Measurements from ENCODE around the gene UVSSA.
"Not testable (repeated sequence)": the region's sequence is repeated elsewhere in the genome, so short reads cannot be mapped to it uniquely, and the experiment has no call there.

The UVSSA gene

DNA sequence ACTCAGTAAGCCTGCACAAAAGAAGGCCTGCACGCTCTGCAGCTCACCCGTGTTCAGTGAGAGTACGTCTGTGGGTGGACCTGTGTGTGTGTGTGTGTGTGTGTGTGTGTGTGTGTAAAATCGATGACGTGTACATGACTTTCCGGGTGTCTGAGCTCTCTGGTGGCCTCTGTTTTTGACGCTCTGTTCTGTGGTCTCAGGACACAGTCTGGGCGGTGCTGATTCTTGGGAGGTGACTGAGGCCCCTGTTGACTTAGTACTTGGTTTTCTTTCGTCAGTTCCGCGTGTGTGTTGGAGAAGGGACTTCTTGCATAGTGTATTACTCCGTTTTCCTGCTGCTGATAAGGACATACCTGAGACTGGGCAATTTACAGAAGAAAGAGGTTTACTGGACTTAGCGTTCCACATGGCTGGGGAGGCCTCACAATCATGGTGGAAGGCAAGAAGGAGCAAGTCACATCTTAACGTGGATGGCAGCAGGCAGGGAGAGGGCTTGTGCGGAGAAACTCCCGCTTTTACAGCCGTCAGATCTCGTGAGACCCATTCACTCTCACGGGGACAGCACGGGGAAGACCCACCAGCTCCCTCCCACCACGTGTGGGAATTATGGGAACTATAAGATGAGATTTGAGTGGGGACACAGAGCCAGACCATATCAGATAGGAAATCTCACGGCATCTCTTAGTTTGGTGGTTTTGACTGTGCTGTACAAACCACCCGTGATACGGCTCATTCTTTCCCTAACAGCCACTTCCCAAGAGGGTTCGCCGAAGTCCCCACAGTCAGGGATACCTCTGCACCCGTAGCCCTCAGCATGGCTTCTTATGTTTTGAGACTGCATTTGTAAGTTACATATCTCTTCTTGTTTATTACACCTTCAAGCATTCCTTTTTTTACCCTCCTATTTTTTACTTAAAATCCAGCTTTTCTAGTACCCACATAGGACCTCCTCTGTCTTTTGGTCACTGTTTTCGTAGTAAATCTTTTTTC, 24.5 kb downstream of the UVSSA start:
- no peak overlapping the region for H3K4me3 ChIP-seq (ENCODE audit: low read depth, low read length)
- DNase-seq (ENCODE audit: low read depth): no peak
- TF ChIP-seq, protein P1, sequence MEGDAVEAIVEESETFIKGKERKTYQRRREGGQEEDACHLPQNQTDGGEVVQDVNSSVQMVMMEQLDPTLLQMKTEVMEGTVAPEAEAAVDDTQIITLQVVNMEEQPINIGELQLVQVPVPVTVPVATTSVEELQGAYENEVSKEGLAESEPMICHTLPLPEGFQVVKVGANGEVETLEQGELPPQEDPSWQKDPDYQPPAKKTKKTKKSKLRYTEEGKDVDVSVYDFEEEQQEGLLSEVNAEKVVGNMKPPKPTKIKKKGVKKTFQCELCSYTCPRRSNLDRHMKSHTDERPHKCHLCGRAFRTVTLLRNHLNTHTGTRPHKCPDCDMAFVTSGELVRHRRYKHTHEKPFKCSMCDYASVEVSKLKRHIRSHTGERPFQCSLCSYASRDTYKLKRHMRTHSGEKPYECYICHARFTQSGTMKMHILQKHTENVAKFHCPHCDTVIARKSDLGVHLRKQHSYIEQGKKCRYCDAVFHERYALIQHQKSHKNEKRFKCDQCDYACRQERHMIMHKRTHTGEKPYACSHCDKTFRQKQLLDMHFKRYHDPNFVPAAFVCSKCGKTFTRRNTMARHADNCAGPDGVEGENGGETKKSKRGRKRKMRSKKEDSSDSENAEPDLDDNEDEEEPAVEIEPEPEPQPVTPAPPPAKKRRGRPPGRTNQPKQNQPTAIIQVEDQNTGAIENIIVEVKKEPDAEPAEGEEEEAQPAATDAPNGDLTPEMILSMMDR (IDR thresholded peaks at IDR 0.05; ENCODE audit: control insufficient read depth, extremely low read depth, insufficient read depth): no peak

DNA sequence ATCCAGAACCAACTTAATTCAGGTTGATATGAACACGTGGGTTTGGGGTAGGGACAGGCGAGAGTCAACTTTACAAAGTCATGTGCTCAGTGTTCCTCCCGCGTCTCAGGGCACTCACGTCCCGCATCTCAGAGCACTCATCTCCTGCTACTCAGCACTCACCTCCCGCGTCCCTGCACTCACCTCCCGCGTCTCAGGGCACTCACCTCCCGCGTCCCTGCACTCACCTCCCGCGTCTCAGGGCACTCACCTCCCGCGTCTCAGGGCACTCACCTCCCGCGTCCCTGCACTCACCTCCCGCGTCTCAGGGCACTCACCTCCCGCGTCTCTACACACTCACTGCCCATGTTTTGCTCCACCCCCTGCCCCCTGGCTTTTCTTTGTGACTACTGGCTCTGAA, 25.6 kb downstream of the UVSSA start:
- DNase-seq (ENCODE audit: low read depth); H3K4me3 ChIP-seq (ENCODE audit: low read depth, low read length): not testable (repeated sequence)

DNA sequence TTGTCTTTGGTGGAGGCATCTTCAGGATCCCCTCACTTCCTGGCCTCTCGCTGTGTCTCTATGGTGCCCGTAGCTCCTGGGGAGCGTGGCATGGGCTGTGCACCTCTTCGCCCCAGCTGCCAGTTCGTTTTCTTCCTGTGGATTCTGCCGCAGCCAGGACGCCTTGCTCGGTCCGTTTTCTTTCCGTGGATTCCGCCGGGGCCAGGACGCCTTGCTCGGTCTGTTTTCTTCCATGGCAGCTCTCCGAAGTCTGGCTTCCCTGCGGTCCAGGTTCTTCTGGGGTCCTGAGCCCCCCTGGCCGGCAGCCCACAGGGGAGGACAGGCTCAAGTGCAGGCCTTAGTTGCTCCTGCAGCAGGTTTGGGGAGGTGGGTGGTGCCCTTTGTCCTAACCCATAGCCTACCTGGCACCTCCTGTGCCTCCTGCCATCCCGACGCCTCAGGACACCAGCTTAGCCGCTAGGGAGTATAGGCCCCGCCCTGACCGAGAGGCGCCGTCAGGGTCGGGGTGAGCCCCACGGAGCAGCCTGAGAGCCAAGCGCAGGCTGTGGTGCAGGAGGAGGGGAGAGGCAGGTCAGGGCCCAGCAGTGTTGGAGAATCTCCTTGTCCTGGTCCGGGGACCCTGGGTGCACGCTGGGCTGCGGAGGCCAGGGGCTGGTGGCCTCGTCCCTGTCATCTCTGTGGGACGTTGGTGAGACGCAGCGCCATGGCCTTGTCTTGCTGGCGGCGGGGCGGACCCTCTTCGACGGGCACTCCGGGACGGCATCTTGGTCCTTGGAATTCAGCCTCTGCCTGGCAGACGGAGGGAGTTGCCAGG, 27.1 kb downstream of the UVSSA start:
- no peak overlapping the region for H3K4me3 ChIP-seq (ENCODE audit: low read depth, low read length)
- TF ChIP-seq, protein P1 (IDR thresholded peaks at IDR 0.05; ENCODE audit: control insufficient read depth, extremely low read depth, insufficient read depth): no peak
- DNase-seq (ENCODE audit: low read depth): no peak

DNA sequence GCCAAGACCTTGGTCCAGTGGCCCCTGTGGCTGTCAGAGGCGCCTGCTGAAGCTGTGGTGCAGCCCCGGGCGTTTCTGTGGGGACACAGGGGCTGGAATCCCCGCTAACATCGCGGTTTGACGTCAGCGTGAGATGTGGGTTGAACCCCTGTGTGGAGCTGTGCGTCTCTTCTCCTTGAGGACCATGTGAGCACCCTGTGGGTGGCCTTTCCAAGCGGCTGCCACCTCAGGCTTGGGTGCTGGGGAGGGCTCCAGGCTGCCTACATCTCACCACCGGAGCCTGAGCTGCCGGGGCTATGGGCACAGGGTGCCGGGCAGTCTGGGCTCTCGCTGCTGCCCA, 27.7 kb downstream of the UVSSA start:
- no peak for DNase-seq (ENCODE audit: low read depth)
- H3K4me3 ChIP-seq (ENCODE audit: low read depth, low read length): no peak overlapping the region
- TF ChIP-seq, protein P1 (IDR thresholded peaks at IDR 0.05; ENCODE audit: control insufficient read depth, extremely low read depth, insufficient read depth): no peak

DNA sequence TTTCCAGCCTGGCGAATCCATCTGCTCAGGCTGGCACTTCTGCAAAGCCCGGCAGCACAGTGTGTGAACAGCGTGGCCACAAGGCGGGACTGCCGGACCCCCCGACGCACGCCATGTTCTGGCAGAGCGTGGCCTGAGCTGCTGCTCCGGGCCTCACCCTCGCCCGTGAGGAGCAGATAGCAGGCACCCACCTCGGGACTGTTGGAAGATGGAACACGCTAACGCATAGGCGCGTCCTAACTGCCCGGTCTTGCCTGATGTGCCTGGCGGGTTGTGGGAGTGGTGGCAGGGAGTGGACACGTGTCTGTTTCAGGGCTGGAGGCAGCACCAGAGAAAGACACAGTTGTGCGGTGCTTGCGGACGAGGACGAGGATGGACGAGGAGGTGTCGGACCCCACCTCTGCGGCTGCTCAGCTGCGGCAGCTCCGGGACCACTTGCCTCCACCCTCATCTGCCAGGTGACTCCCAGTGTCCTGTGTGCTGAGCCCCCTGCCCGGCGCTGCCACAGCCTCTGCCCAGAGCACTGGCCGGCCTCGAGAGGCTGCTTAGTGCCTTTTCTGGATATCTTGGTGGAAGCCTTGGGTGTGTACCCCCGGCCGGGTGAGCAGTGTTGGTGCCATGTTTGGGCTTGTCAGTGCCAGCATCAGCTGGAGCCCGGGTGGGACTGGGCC, 28.2 kb downstream of the UVSSA start:
- DNase-seq (ENCODE audit: low read depth): no peak
- H3K4me3 ChIP-seq (ENCODE audit: low read depth, low read length): no peak overlapping the region
- TF ChIP-seq, protein P1 (IDR thresholded peaks at IDR 0.05; ENCODE audit: control insufficient read depth, extremely low read depth, insufficient read depth): no peak

DNA sequence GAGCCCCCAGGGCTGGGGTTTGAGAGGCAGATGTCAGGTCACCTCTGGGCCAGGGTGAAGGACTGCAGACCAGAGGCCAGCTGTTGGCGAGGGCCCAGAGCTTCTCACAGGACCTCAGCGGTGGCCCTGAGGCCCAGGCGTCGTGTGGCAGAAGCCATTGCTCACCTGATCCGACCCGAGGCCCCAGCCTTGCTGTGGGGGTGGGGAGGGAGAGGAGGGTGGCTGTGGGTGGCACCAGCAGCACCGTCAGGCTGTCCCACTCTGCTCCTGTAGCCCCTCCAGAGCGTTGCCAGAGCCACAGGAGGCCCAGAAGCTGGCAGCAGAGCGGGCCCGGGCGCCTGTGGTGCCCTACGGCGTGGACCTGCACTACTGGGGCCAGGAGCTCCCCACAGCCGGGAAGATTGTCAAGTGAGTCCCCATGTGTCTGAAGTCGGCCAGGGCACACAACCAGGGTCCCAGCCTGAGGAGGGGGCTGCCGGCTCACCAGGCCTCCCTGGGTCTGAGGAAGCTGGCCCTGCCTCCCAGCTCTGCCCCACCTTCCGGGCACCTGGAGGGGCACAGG, 28.8 kb downstream of the UVSSA start:
- H3K4me3 ChIP-seq (ENCODE audit: low read depth, low read length): no peak overlapping the region
- no peak for DNase-seq (ENCODE audit: low read depth)
- TF ChIP-seq, protein P1 (IDR thresholded peaks at IDR 0.05; ENCODE audit: control insufficient read depth, extremely low read depth, insufficient read depth): no peak

Data from LNCaP clone FGC (cell line).